HG02588 (cell line): ENCODE measurements around the gene ABCE1.
"Not testable (repeated sequence)": the region's sequence is repeated elsewhere in the genome, so short reads cannot be mapped to it uniquely, and the experiment has no call there.

Experiments
- ATAC-seq: cut with Tn5 transposase; IDR thresholded peaks from one replicate; pipeline ENCODE4 v1.9.1; 2021; ENCODE audit warnings: mild to moderate bottlenecking, moderate library complexity; ENCODE audit not compliant: unreplicated experiment

ABCE1 gene

DNA sequence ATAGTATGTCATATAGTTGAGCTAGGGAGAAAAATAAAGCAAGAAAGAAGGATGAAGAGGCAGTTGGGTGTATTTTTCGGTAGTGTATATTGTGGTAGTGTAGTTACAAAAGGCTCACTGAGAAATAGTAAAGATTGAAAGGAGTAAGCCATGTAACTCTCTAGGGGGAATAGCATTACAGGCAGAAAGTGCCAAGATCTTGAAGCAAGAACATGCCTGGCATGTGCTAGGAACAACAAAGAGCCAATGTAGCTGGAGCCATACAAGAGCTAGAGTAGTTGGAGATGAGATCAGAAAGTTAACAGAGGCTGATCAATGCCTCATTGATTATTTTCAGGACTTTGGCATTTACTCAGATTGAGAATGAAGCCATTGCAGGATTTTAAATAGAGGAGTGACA lies 3.0 kb downstream of the ABCE1 start:
- ATAC-seq: no peak

DNA sequence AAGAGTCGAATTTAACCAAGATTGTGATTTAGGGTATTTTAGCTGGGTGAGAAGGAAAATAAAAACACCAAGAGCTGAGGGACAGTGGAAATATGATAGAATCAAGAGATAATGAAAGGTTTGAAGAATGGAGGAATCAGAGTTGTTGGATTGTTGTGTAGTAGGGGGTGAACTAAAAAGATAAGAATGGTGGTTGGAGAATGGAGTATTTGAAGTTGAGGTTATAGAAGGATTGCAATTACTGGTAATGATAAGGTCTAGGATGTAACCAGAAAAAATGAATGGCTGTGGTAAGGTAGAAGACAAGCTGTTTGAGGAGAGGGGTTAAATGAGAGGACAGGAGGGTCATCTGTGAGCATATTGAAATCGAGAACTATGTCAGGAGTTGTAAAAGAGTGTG lies 4.5 kb downstream of the ABCE1 start:
- ATAC-seq: no peak

- no peak for ATAC-seq
Observed at GRCh38 chr4:145103496-145103895, 5.4 kb downstream of the ABCE1 start.

DNA sequence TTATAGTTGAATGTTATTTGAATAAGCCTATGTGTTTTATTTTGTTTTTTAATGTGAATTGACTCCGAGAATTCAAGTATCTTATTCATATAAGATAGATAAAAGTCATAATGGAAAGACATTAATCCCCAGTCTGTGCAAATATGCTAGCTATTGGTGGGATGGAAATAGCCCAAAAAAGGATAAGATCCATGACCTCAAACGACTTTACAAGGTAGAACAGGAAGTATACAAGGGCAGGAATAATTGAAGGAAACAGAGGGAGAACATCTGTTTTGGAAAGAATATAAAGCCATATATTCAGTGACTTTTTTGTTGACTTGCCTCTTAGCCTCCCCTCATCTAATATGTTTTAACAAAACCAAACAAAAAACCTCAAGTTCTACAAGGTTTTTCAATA lies 9.0 kb downstream of the ABCE1 start:
- no peak for ATAC-seq

DNA sequence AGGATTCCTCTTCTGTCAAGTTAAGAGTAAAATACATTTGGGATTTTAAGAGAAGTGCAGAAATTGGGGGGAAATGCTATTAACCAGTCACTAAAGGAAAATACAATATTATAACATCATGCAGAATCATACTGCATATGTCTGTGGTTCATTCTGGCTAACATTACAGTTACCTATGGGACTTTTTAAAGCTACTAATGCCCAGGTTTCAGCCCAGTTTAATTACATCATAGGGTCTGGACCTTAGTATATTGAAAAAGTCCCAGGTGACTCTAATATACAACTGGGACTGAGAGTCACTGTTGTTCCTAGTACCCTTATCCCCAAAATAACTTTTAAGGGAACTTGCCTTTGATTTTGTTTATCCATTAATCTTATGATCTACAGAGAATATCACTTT lies 10.0 kb downstream of the ABCE1 start:
- ATAC-seq: no peak

DNA sequence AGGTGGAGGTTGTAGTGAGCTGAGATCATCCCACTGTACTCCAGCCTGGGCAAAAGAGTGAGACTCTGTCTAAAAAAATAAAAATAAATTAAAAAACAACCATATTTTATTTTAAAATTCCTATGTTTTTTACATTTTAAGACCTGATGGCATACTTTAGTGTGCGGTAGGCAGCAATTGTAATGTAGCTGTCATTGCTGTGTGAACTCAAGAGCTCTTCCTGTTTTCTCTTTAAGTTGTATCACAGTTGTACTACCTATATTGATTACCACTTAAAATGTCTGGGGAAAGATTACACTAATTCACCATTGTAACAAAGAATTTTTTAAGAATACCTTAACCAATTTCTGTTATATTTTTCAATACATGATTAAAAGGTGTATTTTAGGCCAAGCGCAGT lies 27.3 kb downstream of the ABCE1 start:
- ATAC-seq: no peak

DNA sequence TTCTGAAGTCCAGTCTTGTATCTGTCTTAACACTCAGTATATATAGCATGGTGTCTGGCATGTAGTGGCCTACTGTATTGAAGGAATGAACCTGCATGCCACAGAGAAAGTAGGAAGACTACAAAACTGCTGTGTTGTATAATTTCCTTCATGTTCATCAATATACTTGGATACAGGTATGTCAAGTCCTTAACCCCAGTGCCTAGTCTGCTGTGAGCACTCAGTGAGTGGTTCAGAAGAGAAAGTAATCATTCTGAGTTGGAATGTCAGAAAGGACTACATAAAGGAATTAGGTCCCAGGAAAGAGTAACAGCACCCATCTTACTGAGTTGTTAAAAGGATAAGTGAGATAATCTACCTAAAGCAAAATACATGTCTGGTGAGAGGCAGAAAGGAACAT lies 32.0 kb downstream of the ABCE1 start:
- ATAC-seq: no peak

DNA sequence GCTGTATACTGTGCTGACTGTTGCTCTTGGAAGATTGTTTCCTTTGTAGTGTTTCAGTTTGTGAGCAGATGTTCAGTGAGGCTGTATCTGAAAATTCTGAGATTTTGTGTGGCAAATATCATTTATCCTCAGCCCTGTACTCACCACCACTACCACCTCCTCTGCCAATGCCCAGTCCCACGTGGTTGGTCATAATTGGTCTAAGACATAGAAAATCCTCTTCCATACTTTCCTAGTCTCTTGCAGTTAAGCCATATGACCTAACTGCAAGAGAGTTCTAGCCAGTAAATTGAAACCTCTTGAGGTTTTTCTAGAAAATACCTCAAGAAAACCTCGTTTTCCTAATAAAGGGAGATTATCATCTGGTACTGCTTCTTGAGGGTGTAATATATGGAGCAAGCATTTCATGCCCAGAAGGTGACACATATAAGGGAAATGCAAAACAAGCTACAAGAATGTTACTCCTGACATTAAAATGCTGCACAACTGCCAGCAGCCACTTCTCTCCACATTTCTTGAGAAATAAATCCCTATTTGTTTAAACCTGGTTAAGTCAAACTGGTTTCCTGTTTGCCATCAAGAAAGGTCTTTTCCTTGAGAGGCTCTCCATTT lies 32.8 kb downstream of the ABCE1 start:
- ATAC-seq: no peak

DNA sequence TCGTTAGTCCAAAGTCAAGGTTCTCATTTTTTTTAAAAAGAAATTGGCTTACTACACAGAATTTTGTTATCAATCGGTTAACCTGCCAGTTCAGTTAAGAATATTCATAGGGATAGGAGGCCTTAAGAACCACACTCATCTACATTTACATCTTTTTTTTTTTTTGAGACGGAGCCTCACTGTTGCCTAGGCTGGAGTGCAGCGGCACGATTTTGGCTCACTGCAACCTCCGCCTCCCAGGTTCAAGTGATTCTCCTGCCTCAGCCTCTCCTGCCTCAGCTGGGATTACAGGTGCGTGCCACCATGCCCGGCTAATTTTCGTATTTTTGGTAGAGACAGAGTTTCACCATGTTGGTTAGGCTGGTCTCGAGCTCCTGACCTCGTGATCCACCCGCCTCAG lies 33.7 kb downstream of the ABCE1 start:
- ATAC-seq: no peak

- peak; percentile 67 for ATAC-seq
Observed at GRCh38 chr4:145132511-145133098, 34.5 kb downstream of the ABCE1 start.

DNA sequence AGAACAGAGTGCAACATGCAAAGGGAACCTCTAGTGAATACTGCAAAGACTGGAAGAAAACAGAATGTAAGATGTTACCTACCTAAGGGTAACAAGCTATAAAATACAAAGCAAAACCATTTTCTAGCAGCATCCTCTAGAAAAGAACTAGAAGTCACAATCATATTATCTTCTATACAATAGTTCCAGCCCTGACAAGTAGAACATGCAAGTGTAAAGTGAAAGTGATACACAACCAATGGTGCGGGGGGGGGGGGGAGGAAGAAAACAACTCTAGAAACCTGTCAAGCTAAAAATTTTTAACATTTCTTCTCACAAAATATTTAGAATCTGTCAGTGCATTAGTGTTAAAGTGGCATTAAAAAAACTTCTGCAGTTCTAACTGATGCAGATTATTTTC lies 38.1 kb downstream of the ABCE1 start:
- ATAC-seq: not testable (repeated sequence)

GRCh38 chr4:145148980-145149379 lies 50.9 kb downstream of the ABCE1 start:
- no peak for ATAC-seq

- no peak for ATAC-seq
Observed at GRCh38 chr4:145153181-145153903, 55.2 kb downstream of the ABCE1 start.

DNA sequence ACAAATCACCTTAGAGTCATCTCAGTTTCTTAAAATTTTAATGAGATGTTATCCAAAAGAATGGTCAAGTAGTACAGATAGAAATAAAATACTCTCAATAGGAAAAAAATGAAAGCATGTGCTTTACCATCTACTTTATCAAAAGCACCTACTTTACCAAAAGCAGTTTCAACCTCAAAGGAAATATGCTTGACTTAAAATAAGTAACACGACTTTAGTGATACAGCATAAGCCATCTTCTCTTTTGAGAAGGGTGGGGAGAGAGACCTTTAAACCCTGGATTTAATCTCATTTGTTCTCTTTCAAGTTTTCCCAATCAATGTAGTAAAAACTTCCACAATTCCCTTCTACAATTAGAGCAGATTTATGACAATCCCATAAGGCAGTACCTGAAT lies 55.8 kb downstream of the ABCE1 start:
- peak; percentile 57 for ATAC-seq

GRCh38 chr4:145154573-145154972 lies 56.5 kb downstream of the ABCE1 start:
- no peak for ATAC-seq

- ATAC-seq: no peak
Observed at GRCh38 chr4:145155268-145155870, 57.3 kb downstream of the ABCE1 start.

- no peak for ATAC-seq
Observed at GRCh38 chr4:145156986-145157385, 58.9 kb downstream of the ABCE1 start.

- no peak for ATAC-seq
Observed at GRCh38 chr4:145161549-145161948, 63.4 kb downstream of the ABCE1 start.

- no peak for ATAC-seq
Observed at GRCh38 chr4:145167887-145168286, 69.8 kb downstream of the ABCE1 start.

- no peak for ATAC-seq
Observed at GRCh38 chr4:145168581-145169187, 70.6 kb downstream of the ABCE1 start.

GRCh38 chr4:145170223-145170622 lies 72.1 kb downstream of the ABCE1 start:
- ATAC-seq: no peak

DNA sequence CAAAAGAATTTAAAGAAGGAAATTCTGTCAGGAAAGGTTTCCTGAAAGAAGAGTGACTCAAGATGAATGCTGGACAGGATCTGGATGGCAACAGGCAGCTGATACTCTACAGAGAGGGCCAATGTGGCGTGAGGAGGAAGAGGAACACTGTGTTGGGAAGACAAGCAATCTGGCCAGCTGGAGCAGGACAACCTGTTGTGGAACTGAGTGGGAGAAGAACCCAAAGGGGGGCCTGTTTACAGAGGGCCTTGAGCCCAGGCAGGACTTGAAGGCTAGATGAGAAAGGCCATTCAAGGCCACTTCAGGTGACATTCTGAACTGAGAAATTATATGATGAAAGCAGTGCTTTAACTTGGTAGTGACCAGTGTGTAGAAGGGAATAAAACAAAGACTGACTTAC lies 73.8 kb downstream of the ABCE1 start:
- ATAC-seq: no peak
